NCI-H146 treated with DMSO at 0.1 percent for 48 hours (cell line): ENCODE results near the gene PPP1R7.

Experiments
- DNase-seq: peaks from one replicate; lab custom pipeline; 2025; ENCODE audit not compliant: unreplicated experiment; lab: John Stamatoyannopoulos, UW

The PPP1R7 gene

DNA sequence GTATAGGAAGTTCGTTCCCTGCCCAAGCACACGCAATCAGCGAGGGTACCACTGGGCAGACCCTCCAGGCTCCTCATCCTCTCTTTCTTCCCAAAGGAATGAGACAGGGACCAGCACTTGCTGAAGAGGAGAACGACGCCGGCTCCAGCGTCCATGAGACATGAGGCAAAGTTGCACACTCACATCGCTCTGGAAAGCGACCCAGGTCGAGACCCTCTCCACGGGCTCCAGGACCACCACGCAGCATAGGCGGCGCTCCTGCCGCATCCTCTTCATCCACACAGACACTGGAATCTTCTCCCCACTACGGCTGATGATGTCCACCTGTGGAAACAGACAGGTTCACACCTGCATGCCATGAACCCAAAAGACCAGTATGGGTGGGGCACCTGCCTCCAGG is 11.8 kb upstream of the PPP1R7 start:
- DNase-seq: no peak

DNA sequence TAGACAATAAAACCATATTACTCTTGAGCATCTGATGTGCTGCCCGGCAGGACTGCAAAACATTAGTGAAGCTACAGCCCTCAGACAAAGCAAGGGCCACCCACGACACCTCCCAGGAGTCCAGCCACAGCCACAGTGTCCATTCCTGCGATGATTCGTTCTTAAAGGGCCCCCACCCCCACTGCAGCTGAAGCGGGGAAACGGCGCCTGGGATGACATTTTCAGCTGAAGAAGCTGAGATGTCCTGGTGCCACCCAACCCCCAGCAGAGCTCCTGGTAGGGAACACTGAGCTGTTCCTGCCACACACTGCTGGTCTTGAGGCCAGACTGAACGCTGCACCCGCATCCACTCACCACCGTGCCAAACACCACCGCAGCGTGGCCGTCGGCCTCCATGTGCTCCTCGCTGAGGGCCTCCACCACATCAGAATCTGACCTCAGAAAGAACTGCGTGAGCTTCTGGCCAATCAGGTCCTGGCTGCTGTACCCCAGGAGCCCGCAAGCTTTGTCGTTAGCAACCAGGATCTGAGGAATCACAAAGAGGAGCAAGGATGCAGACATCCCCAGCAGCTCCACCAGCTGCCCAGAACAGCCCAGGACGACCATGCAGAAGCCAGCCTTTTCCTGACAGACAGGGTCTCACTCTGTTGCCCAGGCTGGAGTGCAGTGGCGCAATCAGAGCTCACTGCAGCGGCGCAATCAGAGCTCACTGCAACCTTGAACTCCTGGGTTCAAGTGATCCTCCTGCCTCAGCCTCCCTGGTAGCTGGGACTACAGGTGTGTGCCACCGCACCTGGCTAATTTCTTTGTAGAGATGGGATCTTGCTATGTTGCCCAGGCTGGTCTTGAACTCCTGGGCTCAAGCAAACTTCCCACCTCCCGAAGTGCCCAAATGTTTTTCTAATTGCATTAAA is 10.5 kb upstream of the PPP1R7 start:
- DNase-seq: no peak

DNA sequence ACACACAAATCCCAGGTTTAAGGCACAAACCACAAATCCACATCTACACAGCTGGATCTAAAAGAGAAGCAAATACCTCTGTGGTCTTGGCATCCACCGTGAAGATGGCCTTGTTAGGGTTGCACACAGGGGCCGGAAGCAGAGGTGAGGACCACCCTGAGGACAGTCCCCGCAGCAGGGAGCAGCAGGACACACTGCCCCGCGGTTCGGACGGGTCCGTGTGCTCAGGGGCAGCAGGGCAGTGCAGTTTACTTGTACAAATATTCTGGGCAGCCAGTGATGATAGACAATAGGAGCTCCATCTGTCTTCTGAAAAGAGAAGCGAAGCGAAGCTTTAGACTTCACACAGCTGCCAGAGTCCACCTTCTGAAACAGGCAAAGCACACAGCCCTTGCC is 9.8 kb upstream of the PPP1R7 start:
- no peak for DNase-seq

DNA sequence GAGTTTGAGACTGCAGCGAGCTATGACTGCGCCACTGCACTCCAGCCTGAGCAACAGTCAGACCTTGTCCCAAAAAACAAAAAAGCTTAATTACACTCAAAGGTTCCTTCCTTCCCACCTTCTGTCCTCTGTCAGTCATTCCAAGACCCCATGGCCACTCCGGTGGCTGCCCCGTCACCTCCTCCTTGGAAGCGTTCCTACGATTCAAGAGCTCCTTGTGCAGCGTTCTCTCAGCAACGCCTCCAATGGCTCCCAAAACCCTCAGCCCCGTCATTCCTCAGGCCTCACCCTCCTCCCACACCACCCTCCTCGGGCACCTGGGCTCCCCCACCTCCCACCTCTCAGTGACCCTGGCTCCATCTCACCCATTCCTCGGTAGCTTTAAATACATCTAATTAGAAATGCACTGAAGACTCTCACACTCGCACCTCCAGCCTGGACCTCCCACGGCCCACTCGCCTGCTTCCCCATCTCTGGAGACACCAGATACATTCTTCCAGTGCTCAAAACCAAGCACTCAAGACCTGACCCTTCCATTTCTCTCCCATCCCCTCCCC is 9.0 kb upstream of the PPP1R7 start:
- no peak for DNase-seq

DNA sequence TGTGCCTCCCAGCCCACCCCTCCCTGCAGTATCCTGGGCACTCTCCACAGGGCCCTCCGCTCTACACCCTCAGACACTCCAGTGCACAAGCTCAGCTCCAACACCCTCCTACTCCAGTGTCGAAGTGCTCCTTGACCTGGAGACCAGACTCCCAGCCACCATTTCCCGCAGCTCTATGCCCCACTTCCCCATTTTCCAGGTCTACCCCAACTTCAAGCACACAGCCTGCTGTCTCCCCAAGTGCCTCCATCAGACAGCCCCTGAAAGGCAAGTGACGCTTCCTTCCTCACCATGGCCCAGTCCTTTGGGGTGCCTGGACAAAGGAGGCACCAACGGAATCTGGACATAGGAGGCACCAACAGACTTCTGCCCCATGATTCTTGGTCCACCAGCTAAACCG is 8.2 kb upstream of the PPP1R7 start:
- DNase-seq: no peak

DNA sequence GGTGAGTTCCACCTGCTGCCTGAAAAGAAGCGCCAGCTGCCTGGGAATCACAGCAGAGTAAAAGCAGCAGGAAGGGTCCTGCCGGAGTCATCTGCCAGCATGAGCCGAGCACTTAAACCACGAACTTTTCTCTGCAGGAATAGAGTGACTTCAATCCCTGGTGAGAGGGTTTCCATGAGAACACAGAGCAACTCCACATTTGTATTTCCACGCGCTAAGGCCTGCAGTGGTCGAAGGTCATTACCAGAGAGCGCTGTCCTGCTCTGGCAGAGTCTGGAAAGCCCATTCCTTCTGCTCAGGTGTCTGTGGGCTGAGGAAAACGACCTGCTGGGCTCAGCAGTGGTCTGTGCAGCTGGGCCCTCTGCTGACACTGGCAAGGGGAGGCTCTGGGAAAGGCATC is 7.7 kb upstream of the PPP1R7 start:
- DNase-seq: no peak

DNA sequence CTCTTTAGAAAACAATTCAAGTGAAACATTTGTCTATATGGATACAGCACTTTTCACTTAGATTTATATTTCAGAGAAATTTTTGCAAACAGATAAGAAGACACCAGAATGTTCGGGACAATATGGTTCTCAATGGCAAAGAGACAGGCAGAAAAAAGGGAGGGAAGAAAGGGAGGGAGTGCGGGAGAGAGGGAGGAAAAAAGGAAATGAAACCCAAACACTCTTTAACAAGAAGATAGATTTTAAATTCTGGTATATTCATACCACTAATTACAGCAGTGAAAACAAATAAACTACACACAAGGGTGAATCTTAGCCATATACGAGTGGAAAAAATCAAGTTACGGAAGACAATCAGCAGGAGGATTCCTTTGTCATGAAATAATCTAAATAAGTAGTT is 4.0 kb upstream of the PPP1R7 start:
- DNase-seq: no peak

DNA sequence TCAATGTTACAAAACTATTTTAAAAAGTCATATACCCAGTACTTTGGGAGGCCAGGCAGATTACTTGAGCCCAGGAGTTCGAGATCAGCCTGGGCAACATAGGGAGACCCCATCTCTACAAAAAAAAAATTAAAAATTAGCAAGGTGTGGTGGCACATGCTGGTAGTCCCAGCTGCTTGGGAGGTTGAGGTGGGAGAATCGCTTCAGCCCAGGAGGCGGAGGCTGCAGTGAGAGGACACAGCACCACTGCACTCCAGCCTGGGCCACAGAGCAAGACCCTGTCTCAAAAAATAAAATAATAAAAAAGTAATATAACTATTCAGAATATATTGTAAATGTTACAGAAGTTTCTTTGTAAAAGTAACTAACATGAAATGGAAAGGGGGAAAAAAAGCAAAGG is 2.9 kb upstream of the PPP1R7 start:
- DNase-seq: no peak

DNA sequence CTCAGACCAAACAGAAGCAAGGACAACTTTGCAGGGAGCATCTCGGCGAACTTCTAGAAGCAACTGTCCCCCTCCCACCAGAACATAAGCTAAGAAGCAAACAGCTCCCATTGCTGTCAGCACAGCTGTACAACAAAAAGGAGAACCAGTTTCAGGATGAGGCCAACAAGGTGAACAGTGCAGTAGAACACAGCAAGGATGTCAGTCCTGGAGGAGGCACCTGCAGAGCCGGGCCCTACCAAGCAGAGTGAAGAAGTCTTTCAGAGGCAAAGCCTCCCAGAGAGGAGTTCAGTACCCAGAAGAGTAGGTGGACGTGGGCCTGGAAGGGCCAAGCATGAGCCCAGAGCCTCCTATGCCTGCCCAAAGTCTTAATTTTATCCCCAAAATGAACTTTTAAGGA is 2.0 kb upstream of the PPP1R7 start:
- no peak for DNase-seq

DNA sequence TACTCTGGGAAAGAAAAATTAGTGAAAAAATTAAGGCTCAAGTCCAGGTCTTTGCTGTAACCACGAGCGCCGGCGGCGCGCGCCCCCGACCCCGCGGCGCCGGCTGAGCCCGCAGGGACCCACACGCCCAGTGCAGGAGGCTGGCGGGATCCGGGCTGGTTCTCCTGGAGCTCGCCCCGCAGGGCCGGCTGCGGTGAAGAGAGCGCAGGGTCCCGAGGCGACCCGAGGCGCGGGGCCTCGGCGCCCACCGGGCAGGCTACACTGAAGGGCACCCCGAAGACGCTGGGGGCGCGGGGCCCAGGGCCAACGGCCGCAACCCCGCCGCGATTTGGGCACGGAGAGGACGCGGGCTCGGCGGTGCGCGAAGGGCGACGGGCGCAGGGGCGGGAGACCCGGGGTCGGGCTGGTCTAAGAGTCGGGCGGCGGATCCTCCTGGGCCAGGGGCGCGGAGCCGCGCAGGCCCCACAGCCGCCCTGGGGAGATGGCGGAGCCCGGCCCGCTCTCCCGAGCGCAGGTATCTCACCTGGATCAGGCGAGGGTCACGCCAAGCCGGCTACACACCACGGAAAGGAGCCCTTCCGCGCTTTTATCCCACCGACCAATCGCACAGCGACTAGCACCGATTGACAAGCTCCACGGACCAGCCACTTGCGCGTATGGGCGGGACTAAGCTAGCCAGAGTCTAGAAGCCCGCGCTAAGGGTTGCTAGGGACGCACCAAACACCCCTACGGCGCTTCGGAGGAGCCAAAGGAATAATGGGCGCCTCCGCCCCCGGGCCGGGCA is 1.2 kb upstream of the PPP1R7 start, which contains the start of gene PASK:
Gene PASK (minus strand): TSS at position 582 of the 784 bp plus-strand sequence. CDS start 6,440 bp downstream, outside the sequence.
- peak; percentile 84 for DNase-seq

DNA sequence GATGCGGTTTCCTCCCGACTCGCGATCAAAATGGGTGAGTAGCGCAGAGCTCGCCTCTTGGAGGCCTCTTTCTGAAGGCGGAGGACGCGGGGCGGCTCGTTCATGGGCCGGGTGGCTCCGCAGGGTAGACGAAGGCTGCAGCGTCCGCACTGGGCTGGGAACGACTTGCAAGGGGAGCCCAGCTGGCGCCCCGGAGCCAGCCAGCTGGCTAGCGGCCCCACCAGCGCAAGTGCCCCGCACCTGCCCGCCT is 667 bp upstream of the PPP1R7 start:
- no peak for DNase-seq

DNA sequence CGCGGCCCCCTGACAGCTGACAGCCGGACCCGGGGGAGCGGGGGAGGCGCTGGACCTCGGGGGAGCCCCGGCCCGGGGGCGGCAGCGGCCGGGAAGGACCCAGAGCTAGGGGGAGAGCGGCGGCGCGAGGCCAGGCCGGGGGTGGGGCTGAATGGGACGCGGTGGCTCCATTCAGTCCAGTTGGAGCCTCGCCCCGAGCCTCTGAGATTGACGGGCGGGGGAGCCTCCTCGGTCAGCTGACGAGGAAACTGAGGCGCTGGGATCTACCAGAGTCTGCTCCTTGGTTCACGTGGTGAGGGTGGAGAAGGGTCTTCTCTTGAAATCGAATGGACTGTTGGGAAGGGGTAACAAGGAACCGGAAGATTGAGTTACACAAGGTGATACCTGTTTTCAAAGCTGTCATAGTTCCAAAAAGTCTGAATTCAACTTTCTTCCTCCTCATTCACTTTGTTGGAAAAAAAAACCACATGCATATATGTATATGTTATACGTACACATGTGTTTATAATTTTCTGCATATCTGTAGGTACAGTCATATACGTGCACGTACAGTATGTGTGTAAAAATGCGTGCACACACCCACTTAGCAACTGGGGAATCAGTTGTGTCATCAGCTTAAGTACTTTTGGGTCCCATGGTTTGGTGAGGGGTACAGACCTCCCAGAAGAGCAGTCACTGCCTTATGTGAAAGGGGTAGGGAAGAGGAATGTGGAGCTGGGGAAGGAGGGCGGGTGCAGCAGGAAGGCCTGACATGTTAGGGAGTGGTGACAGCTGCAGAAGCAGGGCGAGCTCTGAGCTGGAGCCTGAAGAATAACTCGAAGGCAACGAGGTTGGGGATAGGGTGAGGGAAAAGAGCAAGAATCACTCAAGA is 628 bp downstream of the PPP1R7 start:
- DNase-seq: no peak

DNA sequence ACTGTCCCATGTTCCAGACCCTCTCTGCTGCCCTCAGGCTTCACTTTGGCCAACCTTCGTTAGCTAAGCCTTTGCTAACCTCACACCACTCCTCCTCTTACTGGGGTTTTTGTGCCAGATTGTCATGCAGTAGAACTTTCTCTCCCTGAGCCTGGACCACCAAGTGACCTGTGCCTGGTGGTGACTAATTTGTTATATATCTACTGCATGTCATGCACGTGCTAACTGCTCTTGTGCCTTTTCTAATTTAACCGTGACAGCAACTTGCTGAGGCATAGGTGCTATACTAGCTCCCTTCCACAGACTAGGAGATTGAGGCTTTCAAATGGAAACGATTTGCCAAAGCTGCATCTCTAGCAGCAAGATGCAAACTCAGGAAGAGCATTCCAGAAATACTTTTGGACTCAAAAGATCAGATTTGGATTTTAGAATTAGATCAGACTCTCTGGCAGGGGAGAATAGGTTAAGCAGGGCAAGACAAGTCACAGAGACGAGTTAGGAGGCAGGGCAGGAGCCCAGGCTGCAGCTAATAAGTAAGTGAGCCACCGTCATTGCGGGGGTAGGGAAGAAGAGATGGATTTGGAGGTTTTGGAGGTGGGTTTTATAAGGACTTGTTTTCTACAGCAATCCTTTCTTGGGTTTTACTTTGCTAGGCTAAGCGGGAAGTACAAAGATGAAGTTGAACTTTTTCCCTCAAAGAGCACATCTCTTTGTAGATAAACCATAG is 1.8 kb downstream of the PPP1R7 start:
- DNase-seq: no peak

DNA sequence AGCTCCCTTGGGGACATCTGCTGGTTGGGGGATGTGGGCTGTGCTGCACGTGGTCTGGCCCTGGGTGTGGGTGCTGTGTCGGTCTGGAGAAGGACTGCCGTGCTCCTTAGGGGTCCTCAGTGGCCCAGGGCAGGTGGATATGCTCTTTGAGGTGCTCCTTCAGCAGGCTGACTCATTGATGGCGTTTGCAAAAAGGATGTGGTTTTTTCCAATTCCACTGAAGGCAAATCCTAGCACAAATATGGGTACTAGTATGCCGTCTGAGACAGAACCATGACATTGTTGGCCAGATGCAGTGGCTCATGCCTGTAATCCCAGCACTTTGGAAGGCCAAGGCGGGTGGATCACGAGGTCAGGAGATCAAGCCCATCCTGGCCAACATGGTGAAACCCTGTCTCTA is 3.3 kb downstream of the PPP1R7 start:
- no peak for DNase-seq

DNA sequence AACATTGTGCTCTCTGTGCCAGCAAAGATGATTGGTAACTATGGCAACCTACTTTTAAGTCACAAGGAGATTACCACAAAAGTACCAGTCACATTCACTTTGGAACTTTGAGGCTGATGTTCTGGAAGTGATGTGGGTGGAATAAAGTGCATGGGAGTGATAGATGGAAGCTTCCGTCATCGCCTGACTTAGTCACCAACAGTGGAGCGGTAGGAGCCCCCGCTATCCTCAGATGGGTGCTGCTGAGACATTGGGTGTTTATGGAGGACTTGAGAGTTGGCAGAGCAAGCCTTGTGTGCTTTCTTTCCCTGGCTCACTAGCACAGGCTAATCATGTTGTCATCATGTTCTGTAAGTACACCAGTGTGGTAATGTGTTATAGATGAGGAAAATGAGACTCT is 4.6 kb downstream of the PPP1R7 start:
- no peak for DNase-seq

DNA sequence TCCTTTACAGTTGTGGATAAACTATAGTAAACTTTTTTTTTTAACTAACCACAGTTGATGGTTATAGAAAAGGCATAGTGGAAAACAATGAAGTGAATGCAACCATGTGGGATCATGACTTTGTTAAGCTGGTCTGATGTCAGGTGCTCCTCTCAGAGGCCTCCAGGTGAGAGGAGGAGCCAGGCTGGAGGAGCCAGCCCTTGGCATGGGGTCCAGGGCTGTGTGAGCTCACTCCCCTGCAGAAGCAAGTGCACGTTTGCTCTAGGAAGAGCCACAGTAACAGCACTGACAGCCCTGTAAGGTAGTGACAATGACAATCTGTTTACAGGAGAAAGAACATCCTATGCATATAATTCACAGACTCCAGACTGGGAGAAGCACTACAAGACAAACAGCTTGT is 5.7 kb downstream of the PPP1R7 start:
- no peak for DNase-seq

DNA sequence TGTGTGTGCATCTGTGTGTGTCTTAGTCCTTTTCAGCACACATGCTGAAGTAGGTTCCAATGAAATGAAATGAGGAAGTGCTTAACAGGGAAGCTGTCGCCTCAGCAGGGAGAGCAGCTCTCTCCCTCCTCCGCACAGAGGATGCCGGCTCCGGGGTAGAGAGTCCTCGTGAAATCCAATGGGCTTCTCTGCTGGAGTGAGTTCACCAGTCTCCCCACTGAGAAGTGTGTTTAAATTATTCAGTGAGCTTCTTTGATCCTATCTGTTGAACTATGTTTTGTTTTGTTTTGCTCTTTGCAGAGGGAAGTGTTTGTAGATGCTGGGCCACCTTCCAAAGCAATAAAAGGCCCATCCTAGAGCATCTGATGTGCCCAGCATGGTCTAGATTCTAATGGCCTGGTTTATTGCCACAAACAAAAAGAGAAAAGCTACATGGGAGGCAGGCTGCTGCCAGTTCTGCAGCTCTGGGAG is 6.7 kb downstream of the PPP1R7 start:
- DNase-seq: no peak

DNA sequence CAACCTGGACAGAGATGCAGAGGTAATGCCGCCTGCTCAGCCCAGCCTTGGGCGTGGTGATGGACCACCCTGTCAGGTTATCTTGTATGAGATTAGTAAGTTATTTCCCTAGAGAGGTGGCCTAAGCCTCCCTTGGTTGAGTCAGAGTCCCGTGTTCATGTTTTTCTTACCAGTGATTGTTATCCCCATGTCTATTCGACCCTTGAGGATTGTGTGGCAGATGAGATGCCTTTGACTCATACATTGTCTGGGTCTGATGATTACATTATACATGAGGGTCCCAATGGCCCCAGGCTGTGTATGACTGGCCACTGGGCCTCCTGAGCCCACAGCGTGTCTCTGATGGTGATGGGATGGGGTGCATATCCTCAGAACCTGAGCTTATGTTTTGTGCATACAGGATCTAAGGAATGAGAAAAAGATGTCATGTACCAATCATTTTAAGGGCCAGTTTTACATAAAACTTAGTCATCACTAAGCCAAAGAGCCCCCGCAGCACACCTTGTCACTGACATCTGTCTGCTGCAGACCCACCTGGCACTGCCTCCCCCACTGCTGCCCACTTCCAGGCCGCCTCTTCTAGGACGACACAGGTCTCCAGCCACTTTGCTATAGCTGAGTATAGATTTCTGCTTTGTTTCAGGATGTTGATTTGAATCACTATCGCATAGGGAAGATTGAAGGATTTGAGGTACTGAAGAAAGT is 7.7 kb downstream of the PPP1R7 start:
- no peak for DNase-seq

DNA sequence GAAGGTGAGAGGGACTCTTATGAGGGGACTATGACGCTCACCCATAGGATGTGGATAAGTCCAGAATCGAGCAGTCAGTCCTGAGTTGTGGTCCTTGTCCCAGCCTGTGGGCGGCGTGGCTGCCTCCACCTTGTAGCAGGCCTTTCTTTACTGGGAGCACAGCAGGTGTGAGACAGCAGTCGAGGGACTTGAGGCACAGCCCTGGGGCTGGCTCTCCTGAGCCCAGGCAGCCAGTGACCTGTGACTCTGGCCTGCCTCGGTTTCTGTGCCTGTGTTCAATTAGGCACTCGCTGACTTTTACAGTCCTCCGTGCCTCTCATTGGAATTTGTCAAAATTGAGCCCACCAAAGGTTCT is 8.3 kb downstream of the PPP1R7 start:
- DNase-seq: no peak

DNA sequence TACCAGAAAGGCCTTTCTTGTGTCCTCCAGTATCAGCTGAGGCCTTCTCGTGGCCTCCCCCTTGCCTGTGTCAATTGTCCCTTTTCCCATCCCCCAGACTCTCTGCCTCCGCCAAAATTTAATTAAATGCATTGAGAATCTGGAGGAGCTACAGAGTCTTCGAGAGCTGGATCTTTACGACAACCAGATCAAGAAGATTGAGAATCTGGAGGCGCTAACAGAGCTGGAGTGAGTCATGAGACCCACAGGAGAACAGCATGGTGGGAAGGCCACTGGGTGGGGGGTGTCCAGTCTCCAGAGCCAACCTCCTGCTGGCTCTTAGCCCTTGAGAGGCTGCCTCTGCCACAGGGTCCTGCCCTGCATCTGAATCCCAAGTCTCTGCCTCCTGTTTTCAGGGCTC is 8.8 kb downstream of the PPP1R7 start:
- no peak for DNase-seq
